HPDE6-E6E7 (cell line): ENCODE data around the gene SLC35E2B.
"Not testable (repeated sequence)": the region's sequence is repeated elsewhere in the genome, so short reads cannot be mapped to it uniquely, and the experiment has no call there.

ENCODE experiments used
- DNase-seq: peaks from one replicate; pipeline ENCODE4 v3.0.0; 2011; ENCODE audit warnings: missing footprints; ENCODE audit errors: extremely low spot score

Gene SLC35E2B

DNA sequence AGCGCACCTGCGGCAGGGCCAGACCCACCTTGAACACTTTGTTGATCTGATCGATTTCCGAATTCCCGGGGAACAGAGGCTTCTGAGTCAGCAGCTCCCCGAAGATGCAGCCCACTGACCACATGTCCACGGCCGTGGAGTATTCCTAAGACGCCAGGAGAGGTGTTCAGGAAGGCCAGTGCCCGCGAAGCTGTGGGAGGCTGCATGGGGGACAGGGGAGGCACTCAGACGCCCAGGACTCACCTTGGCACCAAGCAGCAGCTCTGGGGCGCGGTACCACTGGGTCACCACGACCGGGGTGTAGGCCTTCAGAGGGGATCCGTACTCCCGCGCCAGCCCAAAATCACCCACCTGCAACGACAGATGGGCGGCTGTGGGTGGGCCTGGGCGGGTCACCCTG is 11.2 kb upstream of the SLC35E2B start:
- DNase-seq: no peak

DNA sequence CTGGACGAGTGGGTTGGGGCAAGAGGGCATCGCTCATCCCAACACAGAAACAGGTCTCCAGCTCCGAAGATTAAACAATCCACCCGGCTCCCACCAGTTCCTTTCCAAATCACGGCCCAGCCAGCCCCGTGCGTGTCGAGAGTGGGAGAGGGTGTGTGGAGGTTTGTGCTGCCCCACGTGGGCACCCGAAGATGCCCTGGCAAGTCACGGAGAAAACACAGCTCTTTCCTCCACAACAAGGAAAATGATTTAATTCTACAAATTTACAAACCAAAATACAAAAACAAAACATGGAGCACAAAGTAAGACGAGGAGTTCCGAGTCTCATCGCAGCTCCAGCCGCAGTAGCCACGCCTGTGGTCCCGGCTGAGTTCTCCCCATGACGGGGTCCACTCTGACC is 9.9 kb upstream of the SLC35E2B start:
- not testable (repeated sequence) for DNase-seq

DNA sequence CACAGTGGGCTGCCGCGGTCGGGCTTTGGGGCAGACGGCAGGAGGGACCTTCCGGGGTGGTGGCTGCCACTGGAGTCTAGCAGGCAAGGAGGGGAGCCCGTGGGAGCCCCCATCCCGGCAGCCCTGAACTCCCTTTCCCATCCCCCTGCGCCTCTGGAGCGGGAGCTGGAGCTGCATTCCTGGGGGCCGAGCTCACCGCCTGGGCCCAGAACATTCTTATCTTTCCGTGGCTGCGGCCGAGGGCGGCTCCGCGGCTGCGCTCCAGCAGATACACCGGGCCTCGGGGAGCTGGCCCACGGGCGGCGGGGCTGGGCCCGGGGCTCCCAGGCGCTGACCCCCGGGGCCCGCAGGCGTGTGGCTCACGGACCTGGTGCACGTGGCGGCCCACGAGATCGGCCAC is 8.0 kb upstream of the SLC35E2B start:
- not testable (repeated sequence) for DNase-seq

DNA sequence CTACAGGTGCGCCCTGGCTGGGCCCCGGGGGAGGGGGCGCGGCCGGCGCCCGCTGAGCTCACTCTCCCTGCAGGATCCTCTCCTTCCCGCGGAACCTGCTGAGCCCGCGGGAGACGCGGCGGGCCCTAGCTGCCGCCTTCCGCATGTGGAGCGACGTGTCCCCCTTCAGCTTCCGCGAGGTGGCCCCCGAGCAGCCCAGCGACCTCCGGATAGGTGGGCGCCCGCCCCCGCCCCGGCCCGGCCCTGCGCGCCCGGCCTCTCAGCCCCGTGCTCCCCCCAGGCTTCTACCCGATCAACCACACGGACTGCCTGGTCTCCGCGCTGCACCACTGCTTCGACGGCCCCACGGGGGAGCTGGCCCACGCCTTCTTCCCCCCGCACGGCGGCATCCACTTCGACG is 7.5 kb upstream of the SLC35E2B start:
- not testable (repeated sequence) for DNase-seq

DNA sequence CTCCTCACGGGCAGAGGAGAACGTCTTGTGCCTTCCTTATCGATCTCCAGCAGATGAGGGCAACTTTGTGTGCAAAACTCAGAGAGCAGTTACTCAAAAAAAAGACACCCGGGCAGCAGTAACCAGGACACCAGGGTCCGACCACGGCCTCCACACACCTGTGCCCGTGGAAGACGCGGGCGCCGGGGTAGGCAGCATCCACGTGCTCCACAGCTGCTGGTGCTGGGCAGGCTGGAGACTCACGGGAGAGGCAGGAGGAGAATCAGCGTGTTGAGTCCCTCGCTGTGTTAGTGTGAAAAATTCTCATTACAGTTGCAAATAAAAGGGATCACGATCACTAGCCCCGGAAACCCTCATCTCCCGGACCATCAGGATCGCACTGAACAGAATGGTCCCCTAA is 6.5 kb upstream of the SLC35E2B start:
- DNase-seq: not testable (repeated sequence)

DNA sequence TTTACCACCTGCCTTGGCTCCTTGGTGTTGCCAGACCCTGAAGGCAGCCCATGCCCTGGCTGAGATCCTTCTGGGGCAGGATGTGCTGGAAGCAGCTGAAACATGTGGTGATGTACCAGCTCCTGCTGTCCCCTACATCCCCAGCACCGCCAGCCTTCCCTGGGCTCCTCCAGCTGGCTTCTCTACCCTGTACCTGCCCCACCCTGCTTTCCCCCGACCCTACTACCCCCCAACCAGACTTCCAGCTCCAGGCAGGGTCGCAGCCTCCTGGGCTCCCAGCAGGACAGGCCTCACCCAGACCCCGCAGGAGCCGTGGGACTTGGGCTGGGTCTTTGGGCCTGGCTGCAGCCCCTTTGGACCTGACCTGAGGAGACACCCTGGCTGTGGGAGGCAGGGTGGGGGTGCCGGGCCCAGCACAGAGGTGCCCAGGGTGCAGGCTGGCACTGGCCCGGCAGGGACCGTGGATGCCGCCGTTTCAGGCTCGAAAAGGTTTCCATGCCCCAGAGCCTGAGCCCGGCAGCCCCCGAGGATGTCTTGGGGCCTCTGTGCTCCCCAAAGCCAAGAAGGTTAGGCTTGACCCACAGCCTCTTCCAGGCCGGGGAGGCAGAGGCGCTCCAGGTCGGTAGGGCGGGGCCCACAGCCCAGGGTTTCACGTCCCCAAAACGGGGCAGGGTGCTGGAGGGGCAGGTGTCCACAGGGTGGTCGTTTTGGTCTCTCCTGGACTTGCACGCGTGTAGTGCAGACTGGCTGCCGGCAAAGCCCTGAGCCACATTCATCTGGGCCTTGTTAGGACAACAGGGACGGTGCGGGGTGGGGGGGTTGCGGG is 5.0 kb upstream of the SLC35E2B start:
- DNase-seq: not testable (repeated sequence)

DNA sequence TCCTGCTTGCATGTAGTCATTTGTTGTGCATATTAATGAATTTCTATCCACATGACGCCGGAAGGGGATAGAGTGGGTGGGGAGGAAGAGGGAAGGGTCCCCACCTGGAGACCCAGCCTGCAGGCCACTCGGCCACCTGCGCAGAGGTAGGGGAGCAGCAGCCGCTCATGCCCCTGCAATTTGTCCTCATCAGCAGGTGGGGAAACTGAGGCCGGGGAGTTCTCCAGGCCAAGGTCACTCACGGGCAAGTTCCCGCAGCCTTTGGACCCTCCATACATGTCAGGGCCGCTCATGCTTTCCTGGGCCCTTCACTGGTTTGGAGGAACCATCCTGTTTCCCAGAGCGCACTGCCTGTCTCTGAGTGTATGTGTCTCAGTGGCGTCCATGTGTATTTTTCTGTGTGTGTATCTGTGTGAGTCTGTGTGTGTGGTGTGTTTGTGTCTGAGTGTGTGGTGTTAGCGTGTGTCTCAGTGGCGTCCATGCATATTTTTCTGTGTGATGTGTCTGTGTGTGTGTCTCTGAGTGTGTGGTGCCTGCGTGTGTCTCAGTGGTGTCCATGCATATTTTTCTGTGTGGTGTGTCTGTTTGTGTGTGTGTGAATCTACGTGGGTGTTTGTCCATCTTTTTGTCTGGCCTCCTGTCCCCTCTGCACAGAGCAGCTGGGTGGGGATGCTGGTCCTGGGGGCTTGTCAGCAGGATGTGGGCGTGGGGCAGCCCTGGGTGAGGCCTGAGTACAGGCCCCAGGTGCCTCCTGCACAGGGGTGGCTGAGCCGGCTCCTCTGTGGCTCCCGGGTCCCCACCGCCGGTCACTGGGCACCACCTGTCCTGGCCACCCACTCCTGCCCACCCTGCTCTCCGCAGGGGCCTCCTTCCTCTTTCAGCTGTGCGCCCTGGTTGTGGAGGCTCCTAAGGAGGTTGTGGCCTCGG is 4.1 kb upstream of the SLC35E2B start:
- DNase-seq: not testable (repeated sequence)

DNA sequence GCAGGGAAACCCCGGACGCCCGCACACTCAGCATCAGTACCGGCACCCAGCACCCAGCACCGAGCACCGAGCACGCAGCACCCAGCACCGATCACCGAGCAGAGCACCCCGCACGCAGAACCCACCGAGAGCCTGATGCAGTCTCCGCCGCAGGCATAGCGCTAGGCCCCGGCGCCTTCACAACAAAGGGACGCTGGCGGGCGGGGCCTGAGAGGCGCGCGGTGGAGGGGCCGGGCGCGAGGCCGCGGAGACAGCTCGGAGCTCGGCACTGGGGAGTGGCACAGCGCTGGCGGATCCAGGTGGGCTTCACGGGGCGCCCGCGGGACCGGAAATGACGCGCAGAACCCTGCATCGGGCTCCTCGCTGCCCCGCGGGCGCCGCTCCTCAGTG is 276 bp downstream of the SLC35E2B start:
- not testable (repeated sequence) for DNase-seq

DNA sequence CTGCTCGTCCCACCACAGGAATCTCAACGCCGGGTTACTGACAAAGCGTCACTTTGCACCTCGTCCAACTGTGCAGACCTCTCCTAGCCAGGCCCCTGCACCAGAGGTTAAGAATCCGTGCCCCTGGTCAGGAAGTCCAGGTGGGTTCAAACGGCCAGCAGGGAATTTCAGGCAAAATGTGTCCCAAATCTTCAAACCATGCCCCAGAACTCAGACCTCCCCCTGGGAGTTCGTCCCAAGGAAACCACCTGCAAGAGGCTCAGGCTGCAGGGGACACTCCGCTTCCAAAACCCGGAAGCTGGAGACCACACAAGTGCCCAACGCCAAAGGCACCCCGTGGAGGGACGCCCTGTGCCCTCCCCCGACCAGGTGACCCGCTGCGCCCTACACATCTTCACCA is 1.2 kb downstream of the SLC35E2B start:
- DNase-seq: not testable (repeated sequence)

DNA sequence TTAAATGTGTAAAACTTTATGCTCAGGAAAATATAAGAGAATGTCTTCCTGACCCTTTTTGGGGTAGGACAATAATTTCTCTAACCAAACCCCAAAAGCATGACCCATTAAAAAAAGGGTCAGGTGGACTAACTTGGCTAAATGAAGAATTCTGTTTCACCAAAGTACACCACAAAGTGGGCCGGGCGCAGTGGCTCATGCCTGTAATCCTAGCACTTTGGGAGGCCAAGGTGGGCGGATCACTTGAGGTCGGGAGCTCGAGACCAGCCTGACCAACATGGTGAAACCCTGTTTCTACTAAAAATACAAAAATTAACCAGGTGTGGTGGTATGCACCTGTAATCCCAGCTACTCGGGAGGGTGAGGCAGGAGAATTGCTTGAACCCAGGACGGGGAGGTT is 3.1 kb downstream of the SLC35E2B start:
- DNase-seq: not testable (repeated sequence)

DNA sequence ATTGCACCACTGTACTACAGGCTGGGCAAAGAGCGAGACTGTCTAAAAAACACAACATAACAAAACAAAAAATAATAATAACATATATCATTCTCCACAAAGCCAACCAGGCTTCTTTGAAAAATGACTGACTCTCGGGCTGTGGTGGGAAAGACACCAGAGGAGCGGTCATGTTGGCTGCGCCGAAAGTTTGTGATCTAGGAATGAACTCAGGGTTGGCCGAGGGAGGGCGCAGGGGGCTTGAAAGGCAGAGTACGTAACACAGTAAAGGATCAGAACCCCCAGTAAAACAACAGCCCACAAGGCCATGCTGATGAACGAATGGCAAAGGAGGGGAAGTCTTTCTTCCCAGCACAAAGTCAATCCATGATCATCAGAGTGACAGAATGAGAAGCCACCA is 4.7 kb downstream of the SLC35E2B start:
- DNase-seq: no peak

DNA sequence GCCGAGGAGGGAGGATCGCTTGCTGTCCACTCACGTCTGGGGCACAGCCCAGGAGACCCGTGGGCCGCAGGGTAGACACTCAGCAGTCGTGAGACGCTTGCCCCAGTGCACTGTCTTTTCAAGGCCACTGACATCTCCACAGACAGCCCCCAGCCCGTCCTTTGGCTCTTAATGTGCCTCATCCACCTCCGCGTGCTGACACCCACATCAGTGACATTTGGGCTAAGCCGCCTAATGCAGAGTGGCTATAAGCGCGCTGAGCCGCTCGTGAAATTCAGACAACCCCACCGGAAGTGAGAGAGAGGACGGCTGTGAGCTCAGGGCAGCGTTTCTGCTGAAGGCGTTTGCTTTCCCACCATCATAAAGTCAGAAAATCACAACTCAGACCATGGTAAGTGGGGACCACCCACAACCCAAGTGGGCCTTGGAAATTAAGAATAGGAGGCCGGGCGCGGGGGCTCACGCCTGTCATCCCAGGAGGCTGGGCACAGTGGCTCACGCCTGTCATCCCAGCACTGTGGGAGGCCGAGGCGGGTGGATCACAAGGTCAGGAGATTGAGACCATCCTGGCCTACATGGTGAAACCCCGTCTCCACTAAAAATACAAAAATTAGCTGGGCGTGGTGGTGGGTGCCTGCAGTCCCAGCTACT is 8.4 kb downstream of the SLC35E2B start:
- DNase-seq: no peak

DNA sequence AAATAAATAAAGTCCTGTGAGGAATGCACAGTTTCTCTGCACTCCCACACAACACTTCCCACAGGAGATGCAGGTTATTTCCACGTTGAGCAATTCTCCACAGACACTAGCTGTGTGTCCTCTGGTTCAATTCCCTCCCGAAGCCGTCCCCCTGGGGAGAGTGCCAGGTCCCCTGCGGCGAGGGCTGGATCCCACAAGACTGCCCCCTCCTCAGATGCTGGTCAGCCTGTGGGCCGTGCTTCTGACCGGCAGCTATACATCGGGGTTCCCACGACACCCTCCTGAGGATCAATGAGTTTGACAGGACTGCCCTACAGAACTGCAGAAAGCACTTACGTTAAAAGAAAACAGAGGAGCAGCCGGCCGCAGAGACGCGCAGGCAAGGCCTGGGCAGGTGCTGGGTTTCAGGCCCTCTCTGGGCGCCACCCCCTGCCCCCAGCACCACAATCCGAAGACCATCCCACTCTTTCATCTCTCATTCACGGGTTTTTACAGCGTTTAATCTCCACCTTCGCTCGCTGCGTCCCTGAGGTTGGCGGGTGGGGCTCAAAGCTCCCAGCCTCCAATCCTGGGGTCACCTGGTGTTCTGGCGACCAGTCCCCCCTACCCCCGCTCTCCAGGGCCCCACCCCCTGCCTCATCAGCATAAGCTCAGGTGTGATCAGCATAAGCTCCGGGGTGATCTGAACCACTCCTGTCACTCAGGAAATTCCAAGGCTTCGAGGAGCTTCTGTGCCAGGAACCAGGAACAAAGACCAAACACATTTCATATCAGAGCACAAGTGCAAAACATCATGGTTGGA is 9.3 kb downstream of the SLC35E2B start:
- DNase-seq: no peak

DNA sequence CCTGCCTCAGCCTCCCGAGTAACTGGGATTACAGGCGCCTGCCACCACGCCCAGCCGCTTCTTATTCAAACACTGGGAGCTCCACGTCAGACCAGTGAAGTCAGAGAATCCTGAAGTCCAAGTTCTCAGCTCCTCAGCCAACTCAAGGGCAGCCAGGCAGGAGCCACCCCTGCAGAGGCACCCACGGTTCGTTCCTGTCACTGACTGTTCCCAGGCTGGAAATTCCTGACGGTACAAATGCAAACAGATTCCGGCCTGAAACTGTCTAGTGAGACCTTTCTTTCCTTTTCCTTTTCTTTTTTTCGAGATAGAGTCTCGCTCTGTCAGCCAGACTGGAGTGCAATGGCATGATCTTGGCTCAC is 11.7 kb downstream of the SLC35E2B start:
- DNase-seq: no peak

DNA sequence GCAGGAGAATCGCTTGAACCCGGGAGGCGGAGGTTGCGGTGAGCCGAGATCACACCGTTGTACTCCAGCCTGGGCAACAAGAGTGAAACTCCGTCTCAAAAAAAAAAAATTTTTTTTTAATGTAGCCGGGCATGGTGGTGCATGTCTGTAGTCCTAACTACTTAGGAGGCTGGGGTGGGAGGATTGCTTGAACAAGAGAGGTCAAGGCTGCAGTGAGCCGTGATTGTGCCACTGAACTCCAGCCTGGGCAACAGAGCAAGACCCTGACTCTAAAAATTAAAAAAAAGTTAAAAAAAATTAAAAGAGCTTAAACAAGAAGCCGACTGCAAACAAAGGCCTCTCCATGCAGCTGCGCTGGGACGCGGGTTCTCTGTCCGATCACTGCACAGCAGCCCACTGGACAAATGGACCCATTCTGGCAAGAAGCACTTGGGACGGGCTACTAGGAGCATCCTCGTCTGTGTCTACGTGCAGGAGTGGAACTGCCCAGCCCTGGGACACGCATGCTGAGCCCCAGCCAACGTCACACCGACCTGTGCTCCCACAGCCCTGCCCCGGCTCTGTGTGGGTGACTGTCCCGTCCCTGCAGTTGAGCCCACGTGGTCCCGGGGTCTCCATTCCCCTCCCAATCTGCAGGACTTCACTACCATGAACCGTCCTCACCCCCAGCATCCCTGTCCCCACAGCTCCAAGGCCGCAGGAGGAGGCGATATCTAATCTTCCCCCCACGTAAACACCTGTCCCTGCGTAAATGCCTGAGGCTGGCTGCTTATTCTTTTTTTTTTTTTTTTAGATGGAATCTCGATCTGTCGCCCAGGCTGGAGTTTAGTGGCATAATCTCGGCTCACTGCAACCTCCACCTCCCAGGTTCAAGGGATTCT is 12.3 kb downstream of the SLC35E2B start:
- DNase-seq: no peak

DNA sequence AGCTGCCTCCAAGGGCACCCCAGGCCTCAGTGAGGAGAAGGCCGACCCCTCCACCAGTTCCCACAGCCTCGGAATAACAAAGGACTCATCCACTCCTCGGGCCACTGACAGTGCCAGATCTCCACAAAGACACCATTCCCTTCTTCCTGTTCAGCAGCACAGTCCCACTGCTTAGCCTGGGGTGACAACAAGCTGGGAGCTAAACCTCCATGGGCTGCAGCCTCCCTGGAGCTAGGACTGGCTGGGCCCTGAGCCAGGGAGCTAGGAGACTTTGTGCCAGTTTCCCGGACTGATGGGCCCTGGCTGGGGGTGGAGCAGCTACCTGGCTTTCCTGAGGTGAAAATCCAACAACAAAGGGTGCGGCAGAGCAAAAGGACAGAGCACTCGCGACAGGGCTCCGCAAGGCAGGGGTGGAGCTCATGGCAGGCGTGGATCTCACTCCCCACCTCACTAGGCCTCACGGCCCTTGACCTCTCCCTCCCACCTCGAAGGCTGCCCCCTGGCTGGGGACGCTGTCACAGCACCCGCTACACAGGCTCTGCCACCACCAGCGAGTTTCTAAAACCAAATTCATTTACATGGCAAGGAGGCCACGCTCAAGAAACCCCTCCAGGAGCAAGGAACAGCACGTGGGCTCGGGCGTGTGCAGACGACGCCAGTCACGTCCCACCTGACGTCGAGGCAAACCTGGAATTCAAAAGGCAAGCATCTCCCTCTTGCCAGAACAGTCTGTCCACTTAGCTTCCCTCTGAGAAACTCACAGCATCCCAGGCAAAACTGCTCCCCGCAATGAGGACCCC is 13.8 kb downstream of the SLC35E2B start:
- no peak for DNase-seq

DNA sequence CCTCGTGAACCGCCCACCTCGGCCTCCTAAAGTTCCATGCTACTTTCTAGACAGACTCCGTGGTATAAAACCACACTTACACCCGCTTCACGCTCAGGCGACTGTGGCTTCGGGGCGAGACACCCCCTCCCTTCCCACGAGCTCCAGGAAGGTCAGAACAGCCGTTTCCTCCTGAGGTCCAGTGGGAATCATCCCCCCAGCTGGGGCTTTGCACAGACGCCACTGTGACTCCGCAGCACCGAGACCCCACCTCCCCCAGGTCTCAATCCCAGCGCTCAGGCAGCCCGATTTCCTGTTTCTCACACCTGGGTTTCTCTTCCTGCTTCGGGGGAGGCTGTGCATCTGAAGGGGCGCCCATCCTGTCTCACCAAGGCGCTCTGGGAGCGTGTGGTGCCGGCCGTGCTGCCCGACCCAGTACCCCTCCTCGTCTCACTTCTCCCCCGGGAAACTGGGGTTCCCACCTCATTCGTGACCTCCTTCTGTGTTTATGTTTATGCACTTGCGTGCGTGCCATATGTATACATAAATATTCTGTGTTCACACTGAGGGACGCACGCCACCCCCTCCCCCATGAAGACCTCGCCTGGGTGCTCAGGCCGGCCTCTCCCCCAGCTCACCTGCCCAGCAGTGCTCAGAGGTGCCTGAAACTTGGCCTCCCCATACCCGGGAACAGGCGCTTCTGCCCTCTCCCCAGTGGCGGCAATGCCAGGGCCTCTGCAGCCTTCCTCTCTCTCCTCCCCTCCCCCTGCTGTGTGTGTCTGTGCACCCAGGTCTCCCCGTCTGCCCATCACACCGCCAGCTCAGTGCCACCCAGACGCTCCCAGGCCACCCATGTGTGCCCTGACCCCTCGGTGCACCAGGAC is 14.6 kb downstream of the SLC35E2B start:
- no peak for DNase-seq

DNA sequence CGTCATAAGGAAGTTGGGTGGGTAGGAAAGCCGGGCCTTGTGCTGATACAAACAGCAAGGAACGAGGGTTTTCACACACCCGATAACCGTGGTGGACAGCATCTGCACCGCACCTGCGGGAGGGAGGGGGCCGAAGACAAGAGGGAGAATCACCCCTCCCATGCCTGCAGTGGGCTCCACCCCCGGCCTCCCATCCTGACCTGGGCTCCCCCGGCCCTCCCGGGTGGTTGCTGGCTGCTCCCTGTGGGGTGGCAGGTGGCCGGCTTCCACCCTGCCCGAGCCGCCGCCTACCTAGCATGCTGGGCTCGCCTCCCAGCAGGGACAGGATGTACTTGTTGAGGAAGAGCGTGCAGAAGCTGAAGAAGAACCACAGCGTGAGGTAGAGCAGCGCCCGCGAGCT is 16.5 kb downstream of the SLC35E2B start:
- DNase-seq: not testable (repeated sequence)

DNA sequence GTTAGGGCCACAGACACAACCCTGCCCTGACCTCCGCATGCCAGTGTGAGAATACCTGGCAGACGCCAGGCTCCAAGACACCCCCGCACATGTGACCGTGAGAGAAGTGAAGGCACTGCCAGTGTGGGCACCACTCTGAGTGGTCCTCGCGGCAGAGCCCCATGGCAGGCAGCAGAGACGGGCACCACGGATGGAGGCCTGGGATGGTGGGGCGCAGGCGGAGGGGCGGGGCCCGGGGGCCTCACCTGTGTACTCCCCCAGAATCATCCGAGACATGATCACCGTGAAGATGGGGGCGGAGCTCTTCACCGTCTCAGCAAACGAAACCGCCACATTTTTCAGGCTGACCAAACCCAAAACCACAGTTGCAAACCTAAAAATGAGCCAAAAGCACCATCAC is 17.4 kb downstream of the SLC35E2B start:
- DNase-seq: not testable (repeated sequence)
